MM.1S (cell line): ENCODE measurements around the gene RGS4.

ENCODE experiments used
- EZH2 ChIP-seq: fragments of 300-600 bp; sonication (generic); optimal IDR thresholded peaks from 2 replicates; pipeline ENCODE3; 2017; ENCODE audit warnings: low read depth, mild to moderate bottlenecking, antibody characterized with exemption, low read length, mixed read lengths
- EZH2phosphoT487 ChIP-seq: fragments of 300-600 bp; sonication (generic); IDR thresholded peaks from 2 replicates; pipeline ENCODE4 v1.6.1; 2018; ENCODE audit warnings: antibody characterized with exemption, low read length
- TF ChIP-seq, protein P1 (sequence below): fragments of 300-600 bp; sonication (generic); IDR thresholded peaks from 2 replicates; pipeline ENCODE4 v1.5.1; 2016; ENCODE audit warnings: antibody characterized with exemption, low read length, mixed read lengths

DNA sequence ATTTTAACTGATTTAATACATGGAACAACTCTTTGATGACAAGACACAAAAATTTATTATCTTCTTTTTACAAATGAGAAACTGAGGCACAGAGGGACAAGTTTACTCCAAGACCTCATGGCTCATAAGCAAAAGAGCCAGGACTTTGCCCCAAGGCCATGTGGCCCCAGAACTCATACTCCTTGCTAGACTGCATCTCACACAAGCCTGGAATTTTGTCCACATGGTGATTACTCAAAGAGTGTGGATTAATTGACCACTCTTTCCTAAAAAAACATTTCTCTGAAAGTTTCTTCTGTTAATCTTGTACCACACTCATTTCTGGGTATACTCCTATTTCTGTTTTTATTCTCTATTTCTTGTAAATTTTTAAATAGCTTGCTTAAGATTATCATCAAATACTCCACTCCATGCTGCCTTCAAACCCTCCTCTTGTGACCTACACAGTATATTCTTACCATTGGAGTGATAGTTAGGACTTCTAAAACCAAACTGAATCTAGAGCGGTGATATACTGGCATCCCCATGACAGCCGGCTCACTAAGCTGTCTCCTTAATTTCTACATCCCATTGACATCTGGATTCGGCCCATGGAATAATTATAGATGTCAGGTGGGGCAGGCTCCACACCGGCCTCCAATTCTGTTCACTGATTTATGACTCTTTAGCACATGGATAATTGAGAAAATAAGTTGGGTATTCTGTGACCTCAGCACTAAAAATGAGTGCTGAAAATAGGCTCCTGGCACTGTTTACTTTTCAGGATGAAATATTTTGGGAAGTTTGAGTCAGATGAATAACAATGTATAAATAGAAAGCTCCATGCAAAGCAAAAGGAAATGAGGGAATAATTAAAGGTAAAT is 16.1 kb downstream of the RGS4 start:
- TF ChIP-seq EZH2, result no peak
- TF ChIP-seq, protein P1, sequence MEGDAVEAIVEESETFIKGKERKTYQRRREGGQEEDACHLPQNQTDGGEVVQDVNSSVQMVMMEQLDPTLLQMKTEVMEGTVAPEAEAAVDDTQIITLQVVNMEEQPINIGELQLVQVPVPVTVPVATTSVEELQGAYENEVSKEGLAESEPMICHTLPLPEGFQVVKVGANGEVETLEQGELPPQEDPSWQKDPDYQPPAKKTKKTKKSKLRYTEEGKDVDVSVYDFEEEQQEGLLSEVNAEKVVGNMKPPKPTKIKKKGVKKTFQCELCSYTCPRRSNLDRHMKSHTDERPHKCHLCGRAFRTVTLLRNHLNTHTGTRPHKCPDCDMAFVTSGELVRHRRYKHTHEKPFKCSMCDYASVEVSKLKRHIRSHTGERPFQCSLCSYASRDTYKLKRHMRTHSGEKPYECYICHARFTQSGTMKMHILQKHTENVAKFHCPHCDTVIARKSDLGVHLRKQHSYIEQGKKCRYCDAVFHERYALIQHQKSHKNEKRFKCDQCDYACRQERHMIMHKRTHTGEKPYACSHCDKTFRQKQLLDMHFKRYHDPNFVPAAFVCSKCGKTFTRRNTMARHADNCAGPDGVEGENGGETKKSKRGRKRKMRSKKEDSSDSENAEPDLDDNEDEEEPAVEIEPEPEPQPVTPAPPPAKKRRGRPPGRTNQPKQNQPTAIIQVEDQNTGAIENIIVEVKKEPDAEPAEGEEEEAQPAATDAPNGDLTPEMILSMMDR, result no peak
- no peak for TF ChIP-seq EZH2phosphoT487
